ENCODE data around the gene FEN1. TPM values are rescaled to one million over a fixed set of nuclear protein-coding genes. Genes with fewer than 3 reads are reported as not detected.

FEN1 gene
- total RNA-seq, 2 experiments from 2014 or later, result 74.7 to 75.9 TPM

- Mint-ChIP-seq H3K27ac (no peak overlapping the region), H3K4me1 (ENCODE audit: low read depth) (peaks cover 10% of the 10 kb centered on the region), H3K27me3 (ENCODE audit: low read depth) (peaks cover 23% of the 10 kb centered on the region), H3K9me3 (no peaks in the 10 kb centered on the region), H3K36me3 (ENCODE audit: low read depth) (peaks cover 18% of the 10 kb centered on the region), H3K4me3 (no peak overlapping the region)
- intact Hi-C loops (cut with micrococcal nuclease), result no loop called here
- CTCF ChIA-PET, result interaction anchor here (5.2 kb wide), 1 partner anchor 15 kb away, joined by 38 read pairs; no protein-coding TSS in a partner anchor
- no peak for DNase-seq
These were observed 20.2 kb downstream of the FEN1 start for GRCh38 chr11:61812736-61813411.

DNA sequence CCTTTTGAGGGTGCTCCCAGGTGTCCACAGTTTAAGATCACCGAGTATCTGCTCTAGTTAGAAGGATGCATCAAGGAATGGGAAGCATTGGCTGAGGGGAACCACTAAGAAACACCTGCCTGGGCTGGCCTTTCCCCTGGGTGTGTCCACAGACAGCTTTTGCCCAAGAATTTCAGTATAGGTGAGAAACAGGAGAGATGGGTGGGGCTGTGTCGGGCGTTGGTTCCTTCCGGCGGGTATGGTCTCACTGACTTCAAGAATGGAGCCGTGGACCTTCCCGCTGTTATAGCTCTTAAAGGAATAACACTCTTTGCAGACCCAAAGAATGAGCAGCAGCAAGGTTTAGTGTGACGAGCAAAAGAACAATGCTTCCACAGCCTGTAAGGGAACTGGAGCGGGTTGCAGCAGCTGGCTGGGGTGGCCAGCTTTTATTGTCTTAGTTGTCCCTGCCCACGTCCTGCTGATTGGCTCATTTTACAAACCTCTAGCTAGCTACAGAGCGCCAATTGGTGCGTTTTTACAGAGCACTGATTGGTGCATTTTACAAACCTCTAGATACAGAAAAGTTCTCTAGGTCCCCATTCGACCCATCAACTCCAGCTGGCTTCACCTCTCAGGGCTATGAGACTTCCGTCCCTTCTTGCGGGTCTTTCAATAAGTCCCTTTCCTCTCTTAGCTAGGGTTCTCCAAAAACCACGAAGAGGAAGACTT is 21.7 kb downstream of the FEN1 start:
- CTCF ChIA-PET, result interaction anchor here (0.6 to 5.2 kb wide), 7 partner anchors 12 to 294 kb away, joined by 3 to 38 read pairs (median 4); no protein-coding TSS in a partner anchor
- DNase-seq, result peak; percentile 37
- Mint-ChIP-seq H3K4me3 (peak overlapping the region; percentile 91), H3K9me3 (no peaks in the 10 kb centered on the region), H3K36me3 (ENCODE audit: low read depth) (peaks cover 18% of the 10 kb centered on the region), H3K27ac (peak overlapping the region; percentile 41), H3K4me1 (ENCODE audit: low read depth) (peaks cover 10% of the 10 kb centered on the region), H3K27me3 (ENCODE audit: low read depth) (peaks cover 26% of the 10 kb centered on the region)
- intact Hi-C loops (cut with micrococcal nuclease), result no loop called here

DNA sequence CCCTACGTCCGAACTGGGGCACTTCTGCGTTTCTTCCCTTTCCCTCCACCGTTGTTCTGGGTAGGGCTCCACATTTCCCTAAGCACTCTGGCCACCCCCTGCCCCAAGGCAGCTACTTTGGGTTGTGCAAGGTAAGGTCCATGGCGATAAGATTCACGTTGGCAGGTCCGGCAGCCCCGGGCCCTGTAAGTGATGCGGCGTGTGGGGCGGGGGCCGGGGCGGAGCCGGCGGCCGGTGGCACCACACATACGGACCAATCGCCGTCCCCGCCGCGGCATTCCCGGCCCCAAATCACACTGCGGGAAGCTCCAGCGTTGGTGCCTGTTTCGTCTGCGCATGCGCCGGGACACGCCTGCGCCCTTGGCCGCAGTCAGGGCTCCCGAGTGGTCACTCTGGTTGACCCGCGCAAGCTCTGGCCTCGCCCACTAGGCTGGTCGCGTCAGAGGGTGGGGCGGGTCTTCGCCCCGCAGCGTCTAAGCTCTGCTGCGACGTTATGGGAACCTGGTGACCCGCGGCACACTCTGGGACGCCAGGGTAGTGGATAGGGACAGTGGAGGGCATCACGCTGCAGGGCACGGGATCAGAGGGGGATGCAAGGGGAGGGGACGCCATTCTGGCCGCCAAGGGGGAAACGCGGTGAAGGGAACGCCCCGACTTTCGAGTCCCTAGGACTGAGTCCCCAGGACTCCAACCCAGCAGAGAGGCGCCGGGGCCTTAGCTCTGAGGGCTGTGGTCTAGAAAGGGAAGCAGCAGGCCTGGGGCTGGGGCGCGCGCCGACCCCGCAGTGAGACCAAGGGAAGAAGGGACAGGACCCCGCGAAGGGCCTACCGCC is 22.5 kb downstream of the FEN1 start:
- DNase-seq, result peak; percentile 72
- H3K27ac Mint-ChIP-seq, result peak overlapping the region; percentile 41
- CTCF ChIA-PET, result interaction anchor here (0.6 to 5.2 kb wide), 11 partner anchors 12 to 293 kb away, joined by 3 to 38 read pairs (median 3); partner anchors contain the start of genes FADS2, FEN1 and TMEM258
- peak overlapping the region; percentile 91 for H3K4me3 Mint-ChIP-seq
- H3K27me3 Mint-ChIP-seq (ENCODE audit: low read depth), result peaks cover 26% of the 10 kb centered on the region
- H3K9me3 Mint-ChIP-seq, result no peaks in the 10 kb centered on the region
- intact Hi-C loops (cut with micrococcal nuclease), result loop anchor here (5.0 kb wide), 1 partner anchor 157 kb away; no protein-coding TSS in a partner anchor
- H3K36me3 Mint-ChIP-seq (ENCODE audit: low read depth), result peaks cover 16% of the 10 kb centered on the region
- H3K4me1 Mint-ChIP-seq (ENCODE audit: low read depth), result peaks cover 10% of the 10 kb centered on the region

DNA sequence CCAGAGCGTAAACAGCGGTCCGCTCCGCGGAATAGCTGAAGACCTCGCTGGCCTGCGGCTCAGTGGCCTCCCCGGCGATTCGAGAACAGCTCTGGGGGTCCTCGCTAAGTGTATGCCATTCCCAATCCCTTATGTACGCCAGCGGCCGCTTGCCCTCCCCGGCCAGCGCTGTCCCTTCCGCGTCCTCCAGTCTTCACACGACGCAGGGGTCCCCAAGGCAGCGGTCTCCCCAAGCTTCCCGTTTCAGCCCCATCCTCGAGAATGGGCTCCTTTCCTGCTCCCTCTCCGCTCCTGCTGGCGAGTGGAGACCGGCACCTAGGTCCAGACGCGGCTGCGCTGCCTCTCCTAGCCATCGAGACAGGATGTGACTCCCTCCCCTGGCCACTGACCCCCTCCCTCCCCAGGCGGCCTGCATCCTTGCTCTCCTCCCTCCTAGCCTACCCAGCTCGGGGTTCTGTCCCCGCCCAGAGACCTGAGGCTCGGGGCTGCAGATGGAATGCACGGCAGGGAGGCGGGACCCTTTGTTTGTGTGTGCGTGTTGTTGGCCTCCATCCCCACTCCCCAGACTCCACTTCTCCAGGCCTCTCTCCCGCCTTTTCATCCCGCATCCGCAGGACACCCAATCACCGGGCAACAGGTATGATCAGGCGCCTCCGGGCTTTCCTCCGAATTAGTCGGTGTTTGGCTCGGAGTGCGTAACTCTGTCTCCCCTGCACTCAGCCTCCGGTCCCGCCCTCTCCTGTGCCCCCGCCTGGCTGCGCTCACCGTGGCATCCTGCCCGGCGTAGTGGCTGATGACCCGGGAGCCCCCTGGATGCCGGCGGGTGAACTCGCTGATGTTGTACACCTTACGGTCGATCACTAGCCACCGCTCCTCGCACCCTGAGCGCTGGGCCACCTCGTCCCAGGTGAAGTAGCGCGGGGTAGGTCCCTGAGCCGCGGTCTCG is 23.4 kb downstream of the FEN1 start:
- CTCF ChIA-PET, result interaction anchor here (0.8 to 5.2 kb wide), 9 partner anchors 11 to 292 kb away, joined by 3 to 38 read pairs (median 4); partner anchors contain the start of genes FADS2, FEN1 and TMEM258
- DNase-seq, result peak; percentile 72
- peaks cover 26% of the 10 kb centered on the region for H3K27me3 Mint-ChIP-seq (ENCODE audit: low read depth)
- peak overlapping the region; percentile 91 for H3K4me3 Mint-ChIP-seq
- H3K9me3 Mint-ChIP-seq, result no peaks in the 10 kb centered on the region
- H3K36me3 Mint-ChIP-seq (ENCODE audit: low read depth), result peaks cover 13% of the 10 kb centered on the region
- intact Hi-C loops (cut with micrococcal nuclease), result loop anchor here (1.0 to 5.0 kb wide), 6 partner anchors 11 to 156 kb away; partner anchors contain the start of genes FEN1, MYRF and TMEM258
- peaks cover 10% of the 10 kb centered on the region for H3K4me1 Mint-ChIP-seq (ENCODE audit: low read depth)
- no peak overlapping the region for H3K27ac Mint-ChIP-seq

DNA sequence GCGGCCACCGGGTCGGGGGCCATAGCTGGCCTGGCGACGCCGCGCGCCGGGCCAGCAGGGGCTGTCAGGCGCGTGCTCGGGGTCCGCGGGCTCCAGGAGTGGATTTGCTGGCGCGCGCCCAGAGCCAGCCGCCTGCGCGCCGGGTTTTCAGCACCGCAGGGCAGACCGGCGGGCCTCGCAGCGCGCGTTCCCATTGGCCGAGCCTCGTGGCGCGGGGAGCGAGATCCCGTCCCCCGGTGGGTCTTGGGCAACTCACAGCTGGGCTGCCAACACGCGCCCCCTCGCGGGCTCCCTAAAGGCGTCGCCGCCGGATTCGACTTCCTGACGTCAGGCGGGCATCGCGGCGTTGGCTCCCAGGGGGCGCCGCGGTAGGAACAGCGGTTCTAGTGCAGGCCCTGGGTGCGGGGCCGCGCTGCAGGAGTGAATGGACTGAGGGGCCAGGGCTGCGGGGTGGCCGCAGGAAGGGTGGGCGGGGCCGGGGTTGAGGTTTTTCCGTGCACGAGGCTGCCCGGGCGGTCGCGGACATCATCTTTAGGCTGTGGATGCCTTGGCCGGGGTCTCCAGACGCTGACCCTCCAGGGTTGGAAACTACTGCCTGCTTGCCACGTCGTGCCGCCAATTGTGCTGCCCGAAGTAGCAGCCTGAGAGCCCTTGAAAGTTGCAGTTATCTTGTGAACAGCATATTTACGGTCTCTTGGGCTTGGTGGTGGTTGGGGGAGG is 24.2 kb downstream of the FEN1 start, which contains the start of gene FADS1:
Gene FADS1 (minus strand): TSS at position 268 of the 720 bp plus-strand sequence. CDS start 74 bp downstream, at position 194.
- peak; percentile 90 for DNase-seq
- CTCF ChIA-PET, result interaction anchor here (3.4 kb wide), 1 partner anchor 10 kb away, joined by 13 read pairs; the partner anchor contains the start of gene FADS2
- Mint-ChIP-seq H3K4me1 (ENCODE audit: low read depth) (peaks cover 10% of the 10 kb centered on the region), H3K9me3 (no peaks in the 10 kb centered on the region), H3K36me3 (ENCODE audit: low read depth) (peaks cover 9% of the 10 kb centered on the region), H3K27me3 (ENCODE audit: low read depth) (peaks cover 26% of the 10 kb centered on the region), H3K4me3 (peak within 1 kb of the TSS; percentile 91), H3K27ac (no peak within 1 kb of the TSS)
- intact Hi-C loops (cut with micrococcal nuclease), result loop anchor here (1.0 to 5.0 kb wide), 6 partner anchors 10 to 155 kb away; partner anchors contain the start of genes FEN1, MYRF and TMEM258

DNA sequence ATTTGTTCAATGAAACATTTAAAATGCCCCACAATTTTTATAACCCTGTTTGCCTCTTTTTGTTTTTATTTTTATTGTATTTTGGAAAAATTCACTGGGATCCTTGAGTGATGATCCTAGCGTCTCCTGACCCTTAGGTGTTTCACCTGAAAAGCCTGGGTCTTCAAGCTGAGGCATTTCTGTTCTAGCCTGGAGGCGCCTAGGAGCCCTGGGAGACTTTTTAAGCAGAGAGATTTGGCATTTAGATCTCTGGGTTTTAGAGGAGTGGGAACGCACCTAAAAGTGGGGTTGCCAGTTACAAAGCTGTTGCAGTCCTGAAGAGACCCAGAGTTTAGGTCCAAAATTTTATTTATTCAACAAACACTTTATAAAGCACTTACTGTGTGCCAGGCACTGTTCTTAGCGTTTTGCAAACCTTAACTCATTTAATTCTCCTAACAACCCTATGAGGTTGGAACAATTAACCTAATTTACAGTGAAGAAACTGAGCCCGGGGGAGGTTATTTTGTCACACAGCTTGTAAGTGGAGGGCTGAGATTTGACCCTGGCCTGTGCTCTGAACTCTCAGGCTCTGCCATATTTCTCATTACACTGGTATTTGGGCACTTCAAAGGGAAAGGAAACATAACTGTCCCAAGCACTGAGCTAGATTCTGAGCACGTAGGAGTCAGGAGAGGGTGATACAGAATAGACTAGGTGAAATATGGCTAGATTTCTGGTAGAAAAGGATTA is 24.9 kb downstream of the FEN1 start:
- intact Hi-C loops (cut with micrococcal nuclease), result loop anchor here (2.0 to 5.0 kb wide), 3 partner anchors 17 to 155 kb away; partner anchors contain the start of gene MYRF
- no peak overlapping the region for H3K27ac Mint-ChIP-seq
- H3K27me3 Mint-ChIP-seq (ENCODE audit: low read depth), result peaks cover 26% of the 10 kb centered on the region
- peaks cover 10% of the 10 kb centered on the region for H3K4me1 Mint-ChIP-seq (ENCODE audit: low read depth)
- peaks cover 5% of the 10 kb centered on the region for H3K36me3 Mint-ChIP-seq (ENCODE audit: low read depth)
- peak overlapping the region; percentile 70 for H3K4me3 Mint-ChIP-seq
- CTCF ChIA-PET, result interaction anchor here (0.6 to 3.4 kb wide), 3 partner anchors 9 to 137 kb away, joined by 3 to 13 read pairs (median 3); partner anchors contain the start of genes DAGLA and FADS2
- no peak for DNase-seq
- no peaks in the 10 kb centered on the region for H3K9me3 Mint-ChIP-seq

- H3K9me3 Mint-ChIP-seq, result no peaks in the 10 kb centered on the region
- H3K36me3 Mint-ChIP-seq (ENCODE audit: low read depth), result no peaks in the 10 kb centered on the region
- no peak overlapping the region for H3K27ac Mint-ChIP-seq
- H3K27me3 Mint-ChIP-seq (ENCODE audit: low read depth), result peaks cover 17% of the 10 kb centered on the region
- peaks cover 7% of the 10 kb centered on the region for H3K4me1 Mint-ChIP-seq (ENCODE audit: low read depth)
- no peak for DNase-seq
- intact Hi-C loops (cut with micrococcal nuclease), result no loop called here
- no peak overlapping the region for H3K4me3 Mint-ChIP-seq
- CTCF ChIA-PET, result interaction anchor here (1.4 kb wide), 1 partner anchor 9 kb away, joined by 5 read pairs; no protein-coding TSS in a partner anchor
These were observed 27.5 kb downstream of the FEN1 start for GRCh38 chr11:61820174-61820573.

GRCh38 chr11:61826930-61827570 is 34.3 kb downstream of the FEN1 start:
- peaks cover 18% of the 10 kb centered on the region for H3K4me1 Mint-ChIP-seq (ENCODE audit: low read depth)

DNA sequence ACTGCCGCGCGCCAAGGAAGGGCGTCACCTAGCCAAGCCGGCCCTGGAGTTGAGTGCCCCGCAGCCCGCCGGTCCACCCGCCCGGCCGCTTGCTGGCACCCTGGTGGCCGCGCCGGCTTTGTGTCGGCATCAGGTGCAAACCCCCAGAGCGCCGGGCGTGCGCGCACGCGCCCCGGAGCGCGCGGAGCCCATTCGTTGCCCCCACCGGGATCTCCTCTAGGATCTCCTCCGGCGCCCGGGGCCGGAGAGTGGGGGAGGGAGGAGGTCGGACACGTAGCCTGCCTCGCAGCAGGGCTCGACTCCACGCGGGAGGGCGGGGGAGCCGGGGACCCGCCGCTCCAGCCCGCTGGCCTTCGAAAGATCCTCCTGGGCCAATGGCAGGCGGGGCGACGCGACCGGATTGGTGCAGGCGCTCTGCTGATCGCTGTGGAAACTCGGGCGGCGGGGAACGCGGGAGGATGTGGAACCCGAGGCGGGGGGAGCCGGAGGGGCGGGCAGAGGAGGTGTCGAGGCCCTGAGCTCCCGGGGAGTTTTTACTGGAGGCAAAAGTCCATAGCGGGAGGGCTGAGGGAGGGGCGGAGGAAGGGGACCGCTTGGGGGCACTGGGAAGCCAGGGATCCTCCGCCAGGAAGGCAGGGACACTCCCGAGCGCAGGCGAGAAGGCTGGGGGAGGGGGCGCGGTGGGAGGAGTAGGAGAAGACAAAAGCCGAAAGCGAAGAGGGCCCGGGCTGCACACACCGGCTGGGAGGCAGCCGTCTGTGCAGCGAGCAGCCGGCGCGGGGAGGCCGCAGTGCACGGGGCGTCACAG is 35.1 kb downstream of the FEN1 start, which contains the start of gene FADS2:
Gene FADS2 (plus strand): TSS at position 730 of the 808 bp plus-strand sequence. CDS start 91 bp downstream, outside the sequence.
- peaks cover 40% of the 10 kb centered on the region for H3K27me3 Mint-ChIP-seq (ENCODE audit: low read depth)
- H3K4me1 Mint-ChIP-seq (ENCODE audit: low read depth), result peaks cover 18% of the 10 kb centered on the region
- DNase-seq, result peak; percentile 90
- intact Hi-C loops (cut with micrococcal nuclease), result loop anchor here (1.0 to 2.0 kb wide), 2 partner anchors 11 to 63 kb away; partner anchors contain the start of gene FADS3
- peak within 1 kb of the TSS; percentile 85 for H3K4me3 Mint-ChIP-seq
- H3K36me3 Mint-ChIP-seq (ENCODE audit: low read depth), result no peaks in the 10 kb centered on the region
- no peaks in the 10 kb centered on the region for H3K9me3 Mint-ChIP-seq
- H3K27ac Mint-ChIP-seq, result peak within 1 kb of the TSS; percentile 77
- CTCF ChIA-PET, result interaction anchor here (1.0 to 2.6 kb wide), 2 partner anchors 11 to 281 kb away, joined by 4 to 13 read pairs; partner anchors contain the start of gene FADS1

More at GRCh38 chr11:61826930-61827570, 34.3 kb downstream of the FEN1 start:
- Mint-ChIP-seq H3K27me3 (ENCODE audit: low read depth) (peaks cover 36% of the 10 kb centered on the region), H3K36me3 (ENCODE audit: low read depth) (no peaks in the 10 kb centered on the region), H3K27ac (peak overlapping the region; percentile 77), H3K4me3 (peak overlapping the region; percentile 85), H3K9me3 (no peaks in the 10 kb centered on the region)
- intact Hi-C loops (cut with micrococcal nuclease), result loop anchor here (1.0 kb wide), 1 partner anchor 11 kb away; no protein-coding TSS in a partner anchor
- peak; percentile 12 for DNase-seq
- CTCF ChIA-PET, result interaction anchor here (2.6 kb wide), 1 partner anchor 10 kb away, joined by 13 read pairs; the partner anchor contains the start of gene FADS1
